Thyroid gland (tissue), 4 donors: ENCODE data around the gene ELMO1.

Experiments used
- POLR2A ChIP-seq, 2 donors: fragments of 450-650 bp; IDR thresholded peaks; one replicate each; pipeline ENCODE4 v1.6.1; 2017; ENCODE audit warnings: antibody characterized with exemption in 2 of 2, mild to moderate bottlenecking in 2 of 2, moderate library complexity in 1 of 2
- TF ChIP-seq, protein P1 (sequence below), 6 experiments: fragments of 200-600 bp in 3 of 6; fragments of 450-650 bp in 3 of 6; sonication (generic) in 3 of 6; IDR thresholded peaks; one replicate each; pipeline ENCODE4 v1.5.1; 2016 to 2019; ENCODE audit warnings: antibody characterized with exemption in 6 of 6, mild to moderate bottlenecking in 2 of 6, inconsistent platforms in 1 of 6, moderate library complexity in 1 of 6

DNA sequence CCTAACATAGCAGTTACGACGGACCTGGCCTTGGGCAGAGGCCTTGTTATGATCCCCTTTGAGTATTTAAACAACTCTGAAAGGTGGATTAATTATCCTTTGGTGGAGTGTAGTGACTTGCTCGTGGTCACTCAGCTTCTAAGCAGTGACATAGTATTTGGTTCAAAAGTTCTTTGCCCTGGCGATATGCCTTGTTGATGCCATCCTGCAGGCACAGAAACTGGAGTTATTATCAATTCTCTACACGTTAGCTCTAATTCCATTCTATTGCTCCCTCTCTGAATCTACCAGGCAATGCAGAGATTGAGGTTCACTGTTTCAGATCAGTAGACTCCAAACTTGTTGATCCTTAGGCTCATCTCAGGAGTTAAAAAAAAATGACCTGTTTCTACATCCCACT, 32.5 kb upstream of the ELMO1 start:
- TF ChIP-seq POLR2A (IDR thresholded peaks at IDR 0.05): no peak
- TF ChIP-seq, protein P1, sequence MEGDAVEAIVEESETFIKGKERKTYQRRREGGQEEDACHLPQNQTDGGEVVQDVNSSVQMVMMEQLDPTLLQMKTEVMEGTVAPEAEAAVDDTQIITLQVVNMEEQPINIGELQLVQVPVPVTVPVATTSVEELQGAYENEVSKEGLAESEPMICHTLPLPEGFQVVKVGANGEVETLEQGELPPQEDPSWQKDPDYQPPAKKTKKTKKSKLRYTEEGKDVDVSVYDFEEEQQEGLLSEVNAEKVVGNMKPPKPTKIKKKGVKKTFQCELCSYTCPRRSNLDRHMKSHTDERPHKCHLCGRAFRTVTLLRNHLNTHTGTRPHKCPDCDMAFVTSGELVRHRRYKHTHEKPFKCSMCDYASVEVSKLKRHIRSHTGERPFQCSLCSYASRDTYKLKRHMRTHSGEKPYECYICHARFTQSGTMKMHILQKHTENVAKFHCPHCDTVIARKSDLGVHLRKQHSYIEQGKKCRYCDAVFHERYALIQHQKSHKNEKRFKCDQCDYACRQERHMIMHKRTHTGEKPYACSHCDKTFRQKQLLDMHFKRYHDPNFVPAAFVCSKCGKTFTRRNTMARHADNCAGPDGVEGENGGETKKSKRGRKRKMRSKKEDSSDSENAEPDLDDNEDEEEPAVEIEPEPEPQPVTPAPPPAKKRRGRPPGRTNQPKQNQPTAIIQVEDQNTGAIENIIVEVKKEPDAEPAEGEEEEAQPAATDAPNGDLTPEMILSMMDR (IDR thresholded peaks at IDR 0.05): no peak
